ENCODE measurements around the gene RAB23. TPM values are rescaled to one million over a fixed set of nuclear protein-coding genes. Genes with fewer than 3 reads are reported as not detected.

RAB23 gene
- total RNA-seq, 1 experiment from 2014 or later, result 18.1 TPM

DNA sequence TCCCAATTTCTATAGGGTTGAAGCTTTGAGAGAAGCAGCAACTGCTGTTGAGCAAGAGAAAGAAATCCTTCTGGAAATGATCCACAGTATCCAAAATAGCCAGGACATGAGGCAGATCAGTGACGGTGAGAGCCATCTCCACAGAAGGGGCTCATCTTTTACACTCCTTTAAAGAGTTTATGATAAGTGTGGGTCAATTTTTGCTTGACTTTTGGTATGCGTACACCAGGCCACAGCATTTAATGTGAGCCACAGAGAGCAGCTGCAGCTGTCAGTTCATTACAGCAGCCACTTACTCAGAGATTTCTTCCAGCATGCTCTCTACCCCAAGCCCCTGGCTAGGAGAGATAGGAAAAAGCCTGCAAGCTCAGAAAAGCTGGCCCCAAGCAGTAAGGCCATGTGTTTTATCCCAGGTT lies 40.1 kb downstream of the RAB23 start:
- Histone ChIP-seq H2AK5ac (ENCODE audit: insufficient read length, low read length) (no peak overlapping the region), H3K18ac (ENCODE audit: insufficient read length, low read depth, low read length) (no peak overlapping the region), H3K14ac (ENCODE audit: insufficient read depth, low read length) (no peak overlapping the region), H3K56ac (ENCODE audit: insufficient read length, low read depth, low read length) (no peak overlapping the region), H2BK12ac (ENCODE audit: insufficient read length, low read depth, low read length) (no peak overlapping the region), H4K91ac (ENCODE audit: insufficient read length, low read depth, low read length) (no peak overlapping the region), H3K79me1 (ENCODE audit: insufficient read depth, low read depth, low read length, poor library complexity, severe bottlenecking) (no peaks in the 10 kb centered on the region), H2BK120ac (ENCODE audit: low read depth, low read length, poor library complexity, severe bottlenecking) (no peak overlapping the region), H4K5ac (ENCODE audit: insufficient read length, low read depth, low read length) (no peak overlapping the region), H3K27me3 (ENCODE audit: insufficient read depth, low read length) (no peaks in the 10 kb centered on the region), H2BK15ac (ENCODE audit: low read depth, low read length) (no peak overlapping the region), H3K79me2 (ENCODE audit: insufficient read depth, low read length) (peaks cover 4% of the 10 kb centered on the region; the same call in 1 of the 2 replicates), H3T11ph (ENCODE audit: low read length) (no peak overlapping the region), H3K23ac (ENCODE audit: insufficient read length, low read depth, low read length) (no peak overlapping the region), H4K8ac (replicated peaks; ENCODE audit: insufficient read length, low read depth, low read length) (no peak overlapping the region), H2BK20ac (ENCODE audit: low read depth, low read length, poor library complexity, severe bottlenecking) (no peak overlapping the region), H3K23me2 (ENCODE audit: insufficient read length, low read depth, low read length, poor library complexity, severe bottlenecking) (no peaks in the 10 kb centered on the region), H3K4me1 (ENCODE audit: insufficient read depth, low read length) (no peaks in the 10 kb centered on the region), H2AFZ (ENCODE audit: low read length) (no peak overlapping the region), H2BK5ac (ENCODE audit: insufficient read length, low read length) (no peak overlapping the region), H3K4me2 (ENCODE audit: insufficient read depth, insufficient read length, low read length) (no peak overlapping the region), H3K9me3 (ENCODE audit: control insufficient read depth, low read depth, low read length) (no peaks in the 10 kb centered on the region), H3K9ac (ENCODE audit: extremely low read depth, insufficient read length, low read length) (no peak overlapping the region), H3K27ac (ENCODE audit: insufficient read length, low read depth, low read length) (no peak overlapping the region), H3K4ac (ENCODE audit: low read depth, low read length) (no peak overlapping the region), H4K20me1 (ENCODE audit: control insufficient read depth, insufficient read depth, insufficient read length) (no peaks in the 10 kb centered on the region)
- no peak overlapping the region for H3K4me3 Mint-ChIP-seq
- DNase-seq, result no peak
- peak overlapping the region in 2 of 3 experiments; percentile 23 to 35; a peak in 3 of 7 replicates for H3K27ac Mint-ChIP-seq
- H3K9me3 Mint-ChIP-seq, result no peaks in the 10 kb centered on the region
- no peaks in the 10 kb centered on the region; a peak in 1 of 4 replicates for H3K4me1 Mint-ChIP-seq
- no peaks in the 10 kb centered on the region for H3K27me3 Mint-ChIP-seq (ENCODE audit: low read depth)
- WGBS (ENCODE audit: extremely low coverage, insufficient read length, low lambda C conversion rate), result no CpG with 5 or more reads among the region's 2 CpGs
- peaks cover 14 to 37% (median 15%) of the 10 kb centered on the region in 3 experiments; a peak in 6 of 7 replicates for H3K36me3 Mint-ChIP-seq (ENCODE audit: insufficient read depth in 1 of 3, low read depth in 3 of 3)
- TF ChIP-seq CTCF (conservative IDR thresholded peaks at IDR 0.05), result no peak
